NCI-H2227 treated with DMSO at 0.1 percent for 48 hours (cell line): ENCODE results near the gene SLC44A2.
A peak's percentile ranks its signal among the peaks of the same experiment; 100 is the strongest.
"Not testable (repeated sequence)": the region's sequence is repeated elsewhere in the genome, so short reads cannot be mapped to it uniquely, and the experiment has no call there.

Source experiments
- DNase-seq: peaks from one replicate; lab custom pipeline; 2025; lab: John Stamatoyannopoulos, UW

The SLC44A2 gene

DNA sequence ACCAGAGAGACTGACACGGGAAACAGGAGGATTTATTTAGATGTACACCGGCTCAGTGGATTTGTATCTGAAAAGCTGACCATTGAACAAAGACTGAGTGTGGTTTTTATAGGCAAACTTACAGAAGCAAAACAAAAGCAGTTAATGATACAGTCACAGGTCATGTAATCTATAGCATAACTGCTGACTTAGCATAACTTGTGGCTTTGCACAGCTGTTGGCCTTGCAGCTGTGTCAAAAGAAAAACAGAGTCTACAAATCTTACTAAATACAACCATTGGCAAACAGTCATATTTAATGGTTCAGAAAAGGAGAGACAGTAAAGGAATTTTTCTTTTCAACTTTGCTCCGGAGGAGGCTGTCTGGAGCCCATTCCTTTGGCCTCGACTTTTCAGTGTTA lies 26.5 kb downstream of the SLC44A2 start:
- DNase-seq, result no peak

DNA sequence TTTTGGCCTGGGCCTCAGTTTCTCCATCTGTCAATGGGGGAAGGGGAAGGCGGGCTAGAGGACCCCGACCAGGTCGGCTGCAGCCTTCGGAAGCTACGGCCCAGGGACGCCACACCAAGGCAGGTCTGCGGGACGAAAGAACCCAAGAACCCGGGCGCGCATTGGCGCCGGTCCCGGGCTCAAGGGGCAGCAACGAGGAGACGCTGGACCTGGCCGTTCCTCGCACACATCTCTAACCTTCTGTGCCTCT lies 28.1 kb downstream of the SLC44A2 start:
- DNase-seq, result no peak

GRCh38 chr19:10653732-10654609 lies 28.6 kb downstream of the SLC44A2 start, which contains the start of gene ILF3:
Gene ILF3 (plus strand): TSS chr19:10654346. CDS start chr19:10670606, 16,260 bp downstream.
- DNase-seq, result peak; percentile 99

- DNase-seq, result peak; percentile 35
Observed at GRCh38 chr19:10654610-10655456, 29.5 kb downstream of the SLC44A2 start.

DNA sequence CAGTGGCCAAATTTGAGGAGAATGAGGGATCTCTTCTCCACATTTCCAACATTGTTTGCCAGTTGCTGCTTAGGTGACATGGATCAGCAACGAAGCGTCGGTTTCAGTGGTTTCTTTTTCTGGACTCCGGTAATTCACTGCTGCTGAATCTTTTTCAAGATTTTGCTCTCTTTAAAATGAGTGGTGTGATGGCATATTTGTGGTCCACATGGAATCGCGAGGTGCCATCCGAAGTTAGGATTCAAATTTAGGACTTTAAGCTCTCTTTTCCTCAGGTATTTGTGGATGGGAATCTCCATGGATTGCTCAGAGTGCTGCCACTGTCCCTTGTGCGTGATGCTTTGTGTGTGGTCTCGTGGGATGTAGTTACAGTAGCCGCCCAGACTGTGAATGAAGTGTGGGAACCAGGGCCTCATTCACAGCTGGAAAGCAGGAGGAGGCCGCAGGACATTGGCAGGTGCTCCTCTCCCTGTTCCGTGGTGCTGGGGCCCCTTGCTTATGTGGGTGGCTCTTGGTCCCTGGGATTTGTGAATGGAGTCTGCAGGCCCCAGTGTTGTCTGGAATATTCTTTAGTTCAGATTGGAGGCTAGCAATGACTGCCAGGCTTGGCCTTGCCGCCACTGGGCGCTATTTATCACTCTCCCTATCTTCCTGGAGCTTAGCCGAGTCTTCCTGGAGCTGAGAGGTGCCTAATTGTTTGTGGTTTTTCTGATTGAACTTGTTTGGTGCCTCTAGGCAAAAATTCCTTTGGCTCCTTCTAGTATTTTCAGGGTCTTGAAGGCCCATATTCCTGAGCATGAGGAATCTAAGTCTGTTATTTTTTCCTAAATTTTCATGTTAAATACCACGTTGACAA lies 30.3 kb downstream of the SLC44A2 start:
- DNase-seq, result peak; percentile 8

DNA sequence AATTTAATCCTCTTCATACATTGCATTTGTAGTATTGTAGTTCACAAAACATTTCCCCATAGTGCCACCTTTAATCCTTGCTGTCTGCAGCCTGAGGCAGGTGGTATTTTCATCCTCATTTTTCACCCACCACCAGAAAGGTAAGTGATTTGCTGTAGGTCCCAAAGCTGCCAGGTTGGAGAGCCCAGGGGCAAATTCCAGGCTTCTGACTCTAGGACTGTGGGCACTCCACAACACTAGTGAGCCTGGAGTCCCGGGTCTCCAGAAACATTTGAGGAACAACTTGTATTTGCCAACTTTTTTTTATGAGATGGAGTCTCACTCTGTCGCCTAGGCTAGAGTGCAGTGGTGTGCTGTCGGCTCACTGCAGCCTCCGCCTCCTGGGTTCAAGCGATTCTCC lies 35.0 kb downstream of the SLC44A2 start:
- no peak for DNase-seq

DNA sequence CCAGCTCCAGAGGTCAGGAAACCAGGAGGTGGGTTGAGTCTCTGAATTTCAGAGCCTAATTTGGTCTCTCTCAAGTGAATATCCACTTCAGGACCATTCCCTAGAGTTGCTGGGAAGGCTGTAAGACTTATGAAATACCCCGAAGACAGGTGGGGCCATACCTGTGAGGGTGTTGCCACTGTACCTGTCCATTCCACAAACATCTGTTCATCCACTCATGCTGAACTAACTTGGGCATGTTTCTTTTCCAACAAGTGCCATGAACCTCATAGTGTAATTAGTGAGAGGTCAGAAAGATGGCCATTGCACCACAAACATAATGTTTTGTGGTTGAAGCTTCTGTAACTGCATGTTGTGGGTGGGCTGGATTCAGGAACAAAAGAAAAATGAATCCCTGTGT lies 36.6 kb downstream of the SLC44A2 start:
- no peak for DNase-seq

GRCh38 chr19:10662384-10663251 lies 37.3 kb downstream of the SLC44A2 start:
- no peak for DNase-seq

- DNase-seq, result not testable (repeated sequence)
Observed at GRCh38 chr19:10663252-10663563, 37.9 kb downstream of the SLC44A2 start.

- no peak for DNase-seq
Observed at GRCh38 chr19:10667867-10668266, 42.5 kb downstream of the SLC44A2 start.

- no peak for DNase-seq
Observed at GRCh38 chr19:10669246-10669645, 43.9 kb downstream of the SLC44A2 start.

GRCh38 chr19:10670182-10670581 lies 44.8 kb downstream of the SLC44A2 start:
- DNase-seq, result no peak

DNA sequence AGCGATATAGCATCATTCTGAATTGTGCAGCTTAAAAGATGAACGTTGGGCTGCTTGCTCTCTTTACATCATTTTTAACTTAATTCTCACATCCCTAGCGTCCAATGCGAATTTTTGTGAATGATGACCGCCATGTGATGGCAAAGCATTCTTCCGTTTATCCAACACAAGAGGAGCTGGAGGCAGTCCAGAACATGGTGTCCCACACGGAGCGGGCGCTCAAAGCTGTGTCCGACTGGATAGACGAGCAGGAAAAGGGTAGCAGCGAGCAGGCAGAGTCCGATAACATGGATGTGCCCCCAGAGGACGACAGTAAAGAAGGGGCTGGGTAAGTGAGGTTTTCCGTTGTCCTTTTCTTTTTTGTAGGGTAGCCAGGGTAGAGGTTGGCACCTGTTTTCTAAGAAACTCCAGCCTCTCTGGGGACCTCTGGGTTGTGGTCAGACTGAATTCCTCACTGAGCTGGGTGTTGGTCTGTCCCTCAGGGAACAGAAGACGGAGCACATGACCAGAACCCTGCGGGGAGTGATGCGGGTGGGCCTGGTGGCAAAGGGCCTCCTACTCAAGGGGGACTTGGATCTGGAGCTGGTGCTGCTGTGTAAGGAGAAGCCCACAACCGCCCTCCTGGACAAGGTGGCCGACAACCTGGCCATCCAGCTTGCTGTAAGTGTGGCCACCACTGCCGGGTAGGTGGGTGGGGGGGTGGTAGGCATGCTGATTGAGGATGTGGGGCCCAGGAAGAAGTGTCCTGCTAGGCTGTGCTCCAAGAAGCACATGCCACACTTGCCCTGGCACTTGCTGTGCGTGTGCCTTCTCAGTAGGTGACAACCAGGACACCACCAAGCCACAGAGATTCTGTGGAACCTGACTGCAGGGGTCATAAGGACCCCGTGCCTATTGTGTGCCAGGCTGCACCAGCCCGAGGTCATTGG lies 45.8 kb downstream of the SLC44A2 start:
- no peak for DNase-seq

DNA sequence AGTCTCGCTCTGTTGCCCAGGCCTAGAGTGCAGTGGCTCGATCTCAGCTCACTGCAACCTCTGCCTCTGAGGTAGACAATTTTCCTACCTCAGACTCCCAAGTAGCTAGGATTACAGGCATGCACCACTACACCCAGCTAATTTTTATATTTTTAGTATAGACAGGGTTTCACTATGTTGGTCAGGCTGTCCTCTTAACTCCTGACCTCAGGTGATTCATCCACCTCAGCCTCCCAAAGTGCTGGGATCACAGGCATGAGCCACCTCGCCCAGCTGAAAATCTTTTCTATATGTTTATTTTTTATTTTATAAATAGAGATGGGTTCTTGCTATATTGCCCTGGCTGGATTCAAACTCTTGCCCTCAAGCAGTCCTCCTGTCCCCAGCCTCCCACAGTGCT lies 46.6 kb downstream of the SLC44A2 start:
- DNase-seq, result not testable (repeated sequence)

DNA sequence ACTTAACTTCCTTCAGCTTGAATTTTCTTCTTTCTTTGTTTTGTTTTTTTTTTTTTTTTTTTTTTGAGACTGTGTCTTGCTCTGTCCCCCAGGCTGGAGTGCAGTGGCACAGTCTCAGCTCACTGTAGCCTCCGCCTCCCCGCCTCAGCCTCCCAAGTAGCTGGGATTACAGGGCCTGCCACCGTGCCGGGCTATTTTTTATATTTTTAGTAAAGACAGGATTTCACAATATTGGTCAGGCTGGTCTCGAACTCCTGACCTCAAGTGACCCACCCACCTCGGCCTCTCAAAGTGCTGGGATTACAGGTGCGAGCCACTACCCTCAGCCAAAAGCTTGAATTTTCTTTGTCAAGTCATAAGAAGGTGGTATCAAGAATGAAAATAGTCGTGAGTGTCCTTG lies 49.9 kb downstream of the SLC44A2 start:
- not testable (repeated sequence) for DNase-seq

GRCh38 chr19:10677751-10678150 lies 52.4 kb downstream of the SLC44A2 start:
- no peak for DNase-seq

DNA sequence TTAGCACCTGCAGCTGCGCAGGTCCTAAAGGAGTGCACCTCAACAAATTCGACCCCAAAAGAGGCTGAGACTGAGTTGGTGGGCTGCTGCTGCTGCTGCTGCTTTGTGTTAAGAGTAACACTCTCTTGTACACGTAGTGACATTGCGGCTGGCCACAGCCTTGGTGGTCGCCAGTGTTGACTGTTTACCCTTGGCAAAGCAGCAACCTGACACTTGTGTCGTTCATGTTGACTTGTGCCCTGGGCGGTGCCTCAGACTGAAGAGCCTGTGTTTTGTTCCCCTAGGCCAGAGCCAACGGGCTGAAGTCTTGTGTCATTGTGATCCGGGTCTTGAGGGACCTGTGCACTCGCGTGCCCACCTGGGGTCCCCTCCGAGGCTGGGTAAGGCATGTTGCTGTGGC lies 53.5 kb downstream of the SLC44A2 start:
- no peak for DNase-seq

- no peak for DNase-seq
Observed at GRCh38 chr19:10679743-10680142, 54.4 kb downstream of the SLC44A2 start.

- no peak for DNase-seq
Observed at GRCh38 chr19:10680545-10681135, 55.3 kb downstream of the SLC44A2 start.

- DNase-seq, result no peak
Observed at GRCh38 chr19:10681658-10682057, 56.3 kb downstream of the SLC44A2 start.
